Fibroblast of pulmonary artery (primary cell): ENCODE data around the gene KIDINS220.

Experiments used
- DNase-seq: peaks from one replicate; pipeline ENCODE4 v3.0.0-alpha.2; 2010; ENCODE audit warnings: low read depth
- H3K4me3 ChIP-seq: replicated peaks from 2 replicates; pipeline ENCODE4 v1.5.1; 2011; ENCODE audit warnings: low read depth, mild to moderate bottlenecking, control low read depth, low read length, moderate library complexity
- CTCF ChIP-seq: IDR thresholded peaks from 2 replicates; pipeline ENCODE4 v1.5.1; 2011; ENCODE audit warnings: mild to moderate bottlenecking, control low read depth, low read length, inconsistent platforms; ENCODE audit errors: missing control alignments

KIDINS220 gene

DNA sequence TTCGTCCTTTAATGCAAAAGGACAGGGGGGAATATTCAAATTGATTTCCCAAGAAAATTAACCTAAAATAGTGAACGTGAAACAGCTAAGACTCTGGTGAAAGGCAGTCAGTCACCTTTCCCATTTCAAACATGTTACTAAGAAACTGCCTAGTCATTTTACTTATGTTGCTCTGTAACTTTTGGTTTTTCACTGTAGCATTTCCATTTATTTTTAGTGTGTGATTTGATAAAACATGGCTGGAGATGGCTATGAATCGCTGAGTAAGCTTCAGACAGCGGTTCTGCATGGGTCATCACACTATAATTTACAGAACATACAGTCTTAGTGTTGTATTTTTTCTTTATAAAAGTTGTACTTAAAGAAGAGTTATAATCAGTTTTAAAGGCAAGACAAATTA is 16.0 kb upstream of the KIDINS220 start:
- DNase-seq: no peak
- H3K4me3 ChIP-seq: no peak overlapping the region
- TF ChIP-seq CTCF: no peak

DNA sequence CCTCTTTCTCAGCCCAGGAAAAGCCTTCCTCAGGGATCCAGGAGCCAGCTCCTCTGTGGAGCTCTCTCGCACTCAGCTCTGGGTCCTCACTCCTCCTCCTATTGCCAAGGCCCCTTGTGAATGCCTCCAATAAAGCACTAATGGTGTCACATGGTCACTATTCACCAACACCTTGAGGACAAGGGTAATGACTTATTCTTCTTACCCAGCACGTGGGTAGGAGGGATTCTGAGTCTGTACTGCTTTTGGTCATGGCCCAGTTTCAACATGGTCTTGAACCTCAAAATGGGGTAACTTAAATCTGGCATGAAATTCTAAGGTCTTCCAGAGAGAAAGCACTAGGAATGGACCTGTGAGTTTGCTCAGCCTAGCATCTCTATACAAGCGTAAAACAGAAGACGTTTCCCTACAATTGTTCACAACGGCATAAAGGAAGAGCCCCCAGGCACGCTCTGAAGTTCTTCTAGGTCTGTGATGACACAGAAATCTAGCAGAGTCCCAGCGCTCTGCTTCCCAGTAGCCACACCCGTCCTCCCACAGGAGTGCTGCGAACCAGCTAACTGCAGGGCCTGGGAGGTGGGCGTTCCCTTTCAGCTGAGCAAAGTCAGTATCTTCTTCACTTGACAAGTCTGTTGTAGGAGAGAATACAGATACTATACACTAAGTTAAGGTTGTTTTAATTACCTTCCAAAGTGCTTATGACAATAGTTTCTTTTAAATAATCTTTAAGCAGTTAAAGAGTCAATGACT is 14.6 kb upstream of the KIDINS220 start:
- H3K4me3 ChIP-seq: no peak overlapping the region
- peak; percentile 23 for DNase-seq
- no peak for TF ChIP-seq CTCF

GRCh38 chr2:8850845-8851487 is 13.6 kb upstream of the KIDINS220 start:
- DNase-seq: no peak
- TF ChIP-seq CTCF: no peak
- H3K4me3 ChIP-seq: no peak overlapping the region

DNA sequence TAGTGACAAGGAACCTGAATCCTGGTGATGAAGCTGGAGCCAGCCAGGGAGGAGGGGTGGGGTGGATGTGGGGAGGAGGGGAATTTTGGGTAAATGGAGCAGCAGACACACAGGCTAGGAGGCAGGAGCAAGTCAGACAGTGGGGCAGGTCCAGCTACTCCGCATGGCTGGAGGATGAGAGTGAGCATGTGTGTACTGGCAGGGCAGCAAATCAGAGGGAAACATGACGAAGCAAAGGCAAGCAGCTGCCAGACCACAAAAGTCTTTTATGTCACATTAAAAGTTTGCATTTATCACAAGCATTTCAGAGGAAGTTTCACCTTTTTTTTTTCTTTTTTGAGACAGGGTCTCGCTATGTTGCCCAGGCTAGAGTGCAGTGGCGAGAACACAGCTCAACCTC is 11.9 kb upstream of the KIDINS220 start:
- no peak for TF ChIP-seq CTCF
- H3K4me3 ChIP-seq: no peak overlapping the region
- DNase-seq: peak; percentile 31

- no peak for DNase-seq
- no peak for TF ChIP-seq CTCF
- H3K4me3 ChIP-seq: no peak overlapping the region
Measured at GRCh38 chr2:8848328-8849100, 11.1 kb upstream of the KIDINS220 start.

DNA sequence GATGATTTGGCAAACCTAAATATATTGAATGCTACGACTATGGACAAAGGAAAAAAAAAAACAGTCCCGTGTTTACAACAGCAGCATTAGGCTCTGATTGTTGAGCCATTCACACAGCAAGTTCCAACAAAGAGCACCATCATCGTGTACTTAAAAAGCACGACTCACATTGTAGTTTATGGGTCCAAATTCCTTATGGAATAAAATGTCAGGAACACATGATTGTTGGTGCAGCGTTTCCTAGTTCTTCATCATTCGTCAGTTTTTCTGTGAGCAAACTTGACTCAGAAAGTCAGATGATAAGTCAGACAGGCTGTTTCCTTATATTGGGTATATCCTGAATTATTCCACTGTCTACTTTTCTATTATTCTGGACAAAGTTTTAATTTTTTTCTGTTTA is 10.0 kb upstream of the KIDINS220 start:
- H3K4me3 ChIP-seq: no peak overlapping the region
- no peak for TF ChIP-seq CTCF
- peak; percentile 7 for DNase-seq
